GM23338 (cell line): ENCODE results near the gene AGXT2. TPM values are rescaled to one million over a fixed set of nuclear protein-coding genes. Genes with fewer than 3 reads are reported as not detected.

Source experiments
- ATAC-seq: fragments of 200-7000 bp; cut with Tn5 transposase; 3 replicates; pipeline ENCODE4 v1.9.1; 2020
- DNase-seq: peaks from one replicate; pipeline ENCODE4 v3.0.0-alpha.2; 2015; ENCODE audit warnings: low spot score
- H2AFZ ChIP-seq: fragments of 200-600 bp; sonication (generic); 2 replicates; pipeline ENCODE4 v1.8.0; 2016; ENCODE audit warnings: antibody characterized with exemption, mild to moderate bottlenecking, moderate library complexity
- H3F3A ChIP-seq: fragments of 200-600 bp; sonication (generic); replicated peaks from 2 replicates; pipeline ENCODE4 v1.8.0; 2017; ENCODE audit warnings: antibody characterized with exemption, mixed run types, low read depth
- H3K27ac ChIP-seq: fragments of 200-600 bp; sonication (generic); 2 replicates; pipeline ENCODE4 v1.6.1; 2016; ENCODE audit warnings: low read depth
- H3K27me3 ChIP-seq: fragments of 200-600 bp; sonication (generic); 2 replicates; pipeline ENCODE4 v1.8.0; 2016; ENCODE audit warnings: mild to moderate bottlenecking, mixed run types, moderate library complexity; ENCODE audit not compliant: insufficient read depth
- H3K36me3 ChIP-seq: fragments of 200-600 bp; sonication (generic); 2 replicates; pipeline ENCODE4 v1.8.0; 2016; ENCODE audit warnings: mild to moderate bottlenecking; ENCODE audit not compliant: insufficient read depth
- H3K4me1 ChIP-seq: fragments of 200-600 bp; sonication (generic); 2 replicates; pipeline ENCODE4 v1.8.0; 2016; ENCODE audit warnings: mild to moderate bottlenecking, moderate library complexity; ENCODE audit not compliant: insufficient read depth
- H3K4me2 ChIP-seq: fragments of 200-600 bp; sonication (generic); 2 replicates; pipeline ENCODE4 v1.7.1; 2017; ENCODE audit warnings: mixed run types
- H3K4me3 ChIP-seq: fragments of 200-600 bp; sonication (generic); 2 replicates; pipeline ENCODE4 v1.6.1; 2016; ENCODE audit warnings: mixed run types
- H3K79me2 ChIP-seq: fragments of 200-600 bp; sonication (generic); replicated peaks from 2 replicates; pipeline ENCODE4 v1.8.0; 2017; ENCODE audit warnings: mild to moderate bottlenecking; ENCODE audit not compliant: insufficient read depth
- H3K9me2 ChIP-seq: fragments of 200-600 bp; sonication (generic); 2 replicates; pipeline ENCODE4 v1.8.0; 2017; ENCODE audit not compliant: insufficient read depth
- H4K20me1 ChIP-seq: fragments of 200-600 bp; sonication (generic); replicated peaks from 2 replicates; pipeline ENCODE4 v1.8.0; 2017; ENCODE audit warnings: mild to moderate bottlenecking; ENCODE audit not compliant: insufficient read depth
- H3K27ac Mint-ChIP-seq: 2 replicates; pipeline ENCODE4 v1.8.0; 2020; ENCODE audit warnings: inconsistent platforms, mild to moderate bottlenecking, moderate library complexity, mixed read lengths
- H3K27me3 Mint-ChIP-seq: 3 replicates; pipeline ENCODE4 v1.8.0; 2022; ENCODE audit warnings: low read depth, mild to moderate bottlenecking, moderate library complexity, mixed read lengths, inconsistent platforms; ENCODE audit not compliant: insufficient read depth, poor library complexity
- H3K36me3 Mint-ChIP-seq: 3 replicates; pipeline ENCODE4 v1.8.0; 2021; ENCODE audit warnings: low read depth, mild to moderate bottlenecking, inconsistent platforms, moderate library complexity, mixed read lengths
- H3K4me1 Mint-ChIP-seq: 3 replicates; pipeline ENCODE4 v1.8.0; 2020; ENCODE audit warnings: mild to moderate bottlenecking, inconsistent platforms, mixed read lengths
- H3K4me3 Mint-ChIP-seq: 3 replicates; pipeline ENCODE4 v1.8.0; 2021; ENCODE audit warnings: moderate library complexity, mild to moderate bottlenecking, inconsistent platforms, mixed read lengths
- H3K9me3 Mint-ChIP-seq: 3 replicates; pipeline ENCODE4 v1.8.0; 2020; ENCODE audit warnings: moderate library complexity, mild to moderate bottlenecking, inconsistent platforms, mixed read lengths
- CREB1 ChIP-seq: fragments of 250-450 bp; sonication (Bioruptor Pico); IDR thresholded peaks from 2 replicates; pipeline ENCODE4 v1.5.0; 2020; ENCODE audit warnings: low read depth, mild to moderate bottlenecking, moderate library complexity
- CTCF ChIP-seq, 2 experiments: fragments of 200-600 bp in 1 of 2; sonication (generic) in 1 of 2; conservative IDR thresholded peaks; 2 replicates each; pipeline versions ENCODE4 v1.5.1 to v1.6.1; 2016 to 2017; ENCODE audit warnings: antibody characterized with exemption in 2 of 2, low read depth in 2 of 2, mild to moderate bottlenecking in 2 of 2, moderate library complexity in 1 of 2
- ETS1 ChIP-seq: IDR thresholded peaks from 2 replicates; pipeline ENCODE4 v1.6.1; 2016; ENCODE audit warnings: antibody characterized with exemption
- EZH2 ChIP-seq: fragments of 200-600 bp; sonication (generic); IDR thresholded peaks from one replicate; pipeline ENCODE4 v1.8.0; 2017; ENCODE audit warnings: antibody characterized with exemption, mild to moderate bottlenecking, low read depth; ENCODE audit not compliant: unreplicated experiment
- EZH2phosphoT487 ChIP-seq: fragments of 200-600 bp; sonication (generic); IDR thresholded peaks from one replicate; pipeline ENCODE4 v1.8.1; 2018; ENCODE audit warnings: antibody characterized with exemption; ENCODE audit not compliant: unreplicated experiment
- JUNB ChIP-seq: IDR thresholded peaks from one replicate; pipeline ENCODE4 v1.6.1; 2016; ENCODE audit warnings: antibody characterized with exemption; ENCODE audit not compliant: unreplicated experiment
- NANOG ChIP-seq: IDR thresholded peaks from 2 replicates; pipeline ENCODE4 v1.6.1; 2016; ENCODE audit warnings: antibody characterized with exemption, borderline replicate concordance
- POLR2AphosphoS5 ChIP-seq: IDR thresholded peaks from 2 replicates; pipeline ENCODE4 v1.6.1; 2016; ENCODE audit warnings: antibody characterized with exemption, low read depth
- REST ChIP-seq: IDR thresholded peaks from one replicate; pipeline ENCODE4 v1.6.1; 2018; ENCODE audit warnings: antibody characterized with exemption; ENCODE audit not compliant: unreplicated experiment
- STAT1 ChIP-seq: IDR thresholded peaks from one replicate; pipeline ENCODE4 v1.6.1; 2016; ENCODE audit warnings: antibody characterized with exemption; ENCODE audit not compliant: unreplicated experiment
- ZNF114 ChIP-seq: fragments of 250-450 bp; sonication (Bioruptor Pico); IDR thresholded peaks from 2 replicates; pipeline ENCODE4 v1.5.0; 2020; ENCODE audit warnings: mild to moderate bottlenecking, moderate library complexity
- ZNF331 ChIP-seq: fragments of 250-450 bp; sonication (Bioruptor Pico); IDR thresholded peaks from 2 replicates; pipeline ENCODE4 v1.5.0; 2020; ENCODE audit warnings: low read depth, mild to moderate bottlenecking, moderate library complexity
- ZNF462 ChIP-seq: fragments of 250-450 bp; sonication (Bioruptor Pico); IDR thresholded peaks from 2 replicates; pipeline ENCODE4 v1.5.0; 2020; ENCODE audit warnings: mild to moderate bottlenecking, moderate library complexity
- polyA plus RNA-seq: library from polyadenylated mRNA; unstranded; fragments of >200 nt; fragmentation: Nextera tagmentation; extraction: Ambion mirVana; gene quantifications from 2 replicates; pipeline ENCODE4 v1.2.1, GENCODE V29; 2016
- total RNA-seq: library from RNA; depleted of rRNA; stranded (reverse); fragments of >200 nt; shearing (Covaris generic); gene quantifications from 2 replicates; pipeline ENCODE4 v1.2.3, GENCODE V29; 2014

Gene AGXT2
- total and polyA plus RNA-seq, 2 experiments from 2014 or later = not detected

GRCh38 chr5:35073160-35073559, 25.4 kb upstream of the AGXT2 start:
- ATAC-seq = no peak
- no peaks in the 10 kb centered on the region for H4K20me1 ChIP-seq
- H3K27ac Mint-ChIP-seq = no peak overlapping the region
- DNase-seq = no peak
- H3K4me3 ChIP-seq = no peak overlapping the region
- peaks cover 3% of the 10 kb centered on the region; the same call in 1 of the 3 replicates for H3K36me3 Mint-ChIP-seq
- no peak overlapping the region for H3K4me2 ChIP-seq
- no peaks in the 10 kb centered on the region for H3K27me3 Mint-ChIP-seq
- no peak overlapping the region for H3K27ac ChIP-seq
- TF ChIP-seq ETS1 (no peak), CREB1 (no peak), ZNF462 (no peak), REST (no peak), POLR2AphosphoS5 (no peak), CTCF (conservative IDR thresholded peaks at IDR 0.05; ENCODE audit: low read depth in 2 of 2) (no peak), JUNB (no peak), ZNF331 (no peak), ZNF114 (no peak), EZH2phosphoT487 (no peak), NANOG (no peak), STAT1 (no peak), EZH2 (no peak)
- no peak overlapping the region for H3K4me3 Mint-ChIP-seq
- 0 out of 2 replicates have a peak, but pooled peaks cover 3% of the 10 kb centered on the region for H3K9me2 ChIP-seq
- 0 out of 3 replicates have a peak, but pooled peaks cover 4% of the 10 kb centered on the region for H3K4me1 Mint-ChIP-seq
- H3F3A ChIP-seq = no peaks in the 10 kb centered on the region
- H3K27me3 ChIP-seq = no peaks in the 10 kb centered on the region
- peaks cover 14% of the 10 kb centered on the region; the same call in 1 of the 3 replicates for H3K9me3 Mint-ChIP-seq
- no peaks in the 10 kb centered on the region for H3K36me3 ChIP-seq
- H3K79me2 ChIP-seq = no peaks in the 10 kb centered on the region
- no peak overlapping the region for H2AFZ ChIP-seq
- H3K4me1 ChIP-seq = no peaks in the 10 kb centered on the region
